HUES64 (cell line): ENCODE results near the gene GOPC. TPM values are rescaled to one million over a fixed set of nuclear protein-coding genes. Genes with fewer than 3 reads are reported as not detected.
"Not testable (repeated sequence)": the region's sequence is repeated elsewhere in the genome, so short reads cannot be mapped to it uniquely, and the experiment has no call there.

Source experiments
- H3K27ac ChIP-seq: 2 replicates; pipeline ENCODE4 v1.7.0; 2013; ENCODE audit warnings: low read depth, low read length, inconsistent platforms
- H3K27me3 ChIP-seq: 2 replicates; pipeline ENCODE4 v1.6.1; 2013; ENCODE audit warnings: mild to moderate bottlenecking, low read length; ENCODE audit not compliant: insufficient read depth
- H3K36me3 ChIP-seq: 2 replicates; pipeline ENCODE4 v1.6.1; 2013; ENCODE audit warnings: mild to moderate bottlenecking, low read length; ENCODE audit not compliant: insufficient read depth
- H3K4me1 ChIP-seq: 2 replicates; pipeline ENCODE4 v1.6.1; 2013; ENCODE audit warnings: mild to moderate bottlenecking, low read length, moderate library complexity; ENCODE audit not compliant: insufficient read depth
- H3K4me3 ChIP-seq: 2 replicates; pipeline ENCODE4 v1.5.1; 2013; ENCODE audit warnings: mild to moderate bottlenecking, low read length, moderate library complexity
- H3K9ac ChIP-seq: 2 replicates; pipeline ENCODE4 v1.6.1; 2013; ENCODE audit warnings: mild to moderate bottlenecking, low read depth, low read length
- H3K9me3 ChIP-seq: 2 replicates; pipeline ENCODE4 v1.6.1; 2013; ENCODE audit warnings: low read depth, low read length; ENCODE audit not compliant: insufficient read depth
- WGBS: fragments of 150-250, 120-280 bp; methylation state at CpG from one replicate; pipeline ENCODE4 v1.1.7; 2013; ENCODE audit warnings: missing lambda C conversion rate; 5-methylcytosine and 5-hydroxymethylcytosine counted together
- polyA plus RNA-seq, 2 experiments: library from polyadenylated mRNA; stranded (reverse); fragments of 50-300 nt; gene quantifications; one replicate each; pipeline ENCODE4 v1.2.3, GENCODE V29; 2013

The GOPC gene
- 14.0 TPM for polyA plus RNA-seq (2013, experiment 1 of 2)
- 13.9 TPM for polyA plus RNA-seq (2013, experiment 2 of 2)

- WGBS = 1% methylated on average over 60 of the region's 60 CpGs
- H3K27me3 ChIP-seq = no peaks in the 10 kb centered on the region
- H3K27ac ChIP-seq = peak within 1 kb of the TSS; percentile 82
- H3K4me3 ChIP-seq = peak within 1 kb of the TSS; percentile 84
- peaks cover 5% of the 10 kb centered on the region; the same call in 1 of the 2 replicates for H3K4me1 ChIP-seq
- peaks cover 8% of the 10 kb centered on the region; the same call in 1 of the 2 replicates for H3K9me3 ChIP-seq
- peak within 1 kb of the TSS; percentile 90 for H3K9ac ChIP-seq
- peaks cover 30% of the 10 kb centered on the region for H3K36me3 ChIP-seq
Observed at GRCh38 chr6:117602151-117602898, at the start of gene GOPC. GOPC (minus strand) TSS chr6:117602511; CDS start chr6:117602288, 223 bp downstream.

DNA sequence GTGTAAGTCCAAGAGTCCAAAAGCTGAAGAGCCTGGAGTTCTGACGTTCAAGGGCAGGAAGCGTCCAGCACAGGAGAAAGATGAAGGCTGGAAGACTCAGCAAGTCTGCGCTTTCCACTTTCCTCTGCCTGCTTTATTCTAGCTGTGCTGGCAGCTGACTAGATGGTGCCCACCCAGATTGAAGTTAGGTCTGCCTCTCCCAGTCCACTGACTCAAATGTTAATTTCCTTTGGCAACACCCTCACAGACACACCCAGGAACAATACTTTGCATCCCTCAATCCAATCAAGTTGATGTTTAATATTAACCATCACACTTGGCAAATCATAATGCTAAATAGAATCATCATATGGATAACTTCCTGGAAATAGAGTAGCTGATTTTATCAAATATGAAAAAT is 49.7 kb upstream of the GOPC start:
- H3K4me3 ChIP-seq, H3K27me3 ChIP-seq, H3K9ac ChIP-seq, H3K4me1 ChIP-seq, H3K27ac ChIP-seq, H3K36me3 ChIP-seq, H3K9me3 ChIP-seq: not testable (repeated sequence)
- 94% methylated on average over 3 of the region's 3 CpGs for WGBS

DNA sequence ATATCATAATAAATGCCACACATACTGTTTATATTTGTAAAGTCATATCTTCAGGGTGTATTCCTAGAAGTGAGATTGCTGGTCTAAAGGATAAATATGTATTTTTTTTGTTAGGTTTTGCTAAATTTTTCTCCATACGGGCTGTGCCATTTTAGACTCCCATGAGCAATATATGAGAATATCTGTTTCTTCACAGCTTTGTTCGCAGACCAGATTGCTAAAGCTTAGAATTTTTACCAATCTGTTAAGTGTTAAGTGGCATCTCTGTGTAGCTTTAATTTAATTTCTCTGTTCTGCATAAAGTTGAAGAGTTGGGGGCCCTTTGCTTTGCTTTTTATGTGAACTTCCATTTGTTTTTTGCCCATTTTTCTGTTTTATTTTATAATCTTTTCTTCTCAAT is 40.7 kb upstream of the GOPC start:
- WGBS = 98% methylated on average over 2 of the region's 2 CpGs

DNA sequence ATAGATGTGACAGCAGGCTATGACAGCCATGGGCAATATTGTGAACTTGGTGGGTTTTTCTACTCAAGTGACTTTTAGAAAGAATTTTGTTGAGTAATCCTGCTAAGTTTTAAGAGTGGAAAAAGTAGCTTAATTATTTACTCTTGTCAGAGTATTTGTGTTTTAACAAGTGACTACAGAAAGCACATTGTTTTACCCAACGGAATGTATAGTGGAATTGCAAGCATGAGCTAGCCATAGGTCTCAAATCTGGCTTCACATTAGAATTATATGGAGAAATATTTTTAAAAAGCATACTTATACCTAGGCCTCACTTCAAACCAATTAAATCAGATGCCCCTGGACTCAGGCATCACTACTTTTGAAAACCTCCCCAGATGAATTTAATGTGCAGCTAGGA is 35.5 kb upstream of the GOPC start:
- peaks cover 9% of the 10 kb centered on the region for H3K9me3 ChIP-seq
- no peaks in the 10 kb centered on the region for H3K4me1 ChIP-seq
- H3K36me3 ChIP-seq = peaks cover 4% of the 10 kb centered on the region; the same call in 1 of the 2 replicates
- no peaks in the 10 kb centered on the region for H3K27me3 ChIP-seq
- no peak overlapping the region for H3K9ac ChIP-seq
- WGBS = no CpG with 5 or more reads among the region's 1 CpG
- H3K4me3 ChIP-seq = no peak overlapping the region
- no peak overlapping the region for H3K27ac ChIP-seq

More for the DNA sequence above, 40.7 kb upstream of the GOPC start:
- peaks cover 4% of the 10 kb centered on the region for H3K9me3 ChIP-seq
- peaks cover 5% of the 10 kb centered on the region; the same call in 1 of the 2 replicates for H3K36me3 ChIP-seq
- no peaks in the 10 kb centered on the region for H3K4me1 ChIP-seq
- no peaks in the 10 kb centered on the region for H3K27me3 ChIP-seq
- no peak overlapping the region for H3K4me3 ChIP-seq
- no peak overlapping the region for H3K9ac ChIP-seq
- H3K27ac ChIP-seq = no peak overlapping the region

DNA sequence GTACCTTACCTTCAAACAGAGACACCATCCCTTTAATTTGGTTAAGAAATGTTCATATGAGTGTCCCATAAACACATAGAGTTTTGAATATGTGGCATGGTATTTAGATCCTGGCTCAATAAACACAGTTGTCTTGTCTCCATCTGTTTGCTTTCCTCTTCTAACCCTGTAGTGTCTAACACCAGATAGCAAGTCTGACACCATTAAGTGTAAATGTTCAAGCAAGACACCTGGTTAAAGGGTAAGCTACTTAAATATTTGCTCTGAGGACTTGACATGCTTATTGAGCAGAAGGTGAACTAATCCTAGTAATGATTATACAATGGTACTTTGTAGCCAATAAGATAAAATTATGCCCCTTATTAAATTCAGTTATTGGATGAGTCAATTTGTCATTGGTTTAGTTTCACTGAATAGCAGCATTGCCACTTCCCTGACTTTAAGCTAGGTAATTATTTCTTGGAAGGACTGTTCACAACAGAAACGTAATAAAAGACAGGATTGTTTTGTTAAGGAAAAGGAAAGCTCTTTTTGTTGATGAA is 26.9 kb upstream of the GOPC start:
- peaks cover 66% of the 10 kb centered on the region for H3K9me3 ChIP-seq
- H3K27ac ChIP-seq = no peak overlapping the region
- no peaks in the 10 kb centered on the region for H3K36me3 ChIP-seq
- no peak overlapping the region for H3K9ac ChIP-seq
- no peak overlapping the region for H3K4me3 ChIP-seq
- no peaks in the 10 kb centered on the region for H3K27me3 ChIP-seq
- no peaks in the 10 kb centered on the region for H3K4me1 ChIP-seq
- 90% methylated on average over 1 of the region's 1 CpG for WGBS

DNA sequence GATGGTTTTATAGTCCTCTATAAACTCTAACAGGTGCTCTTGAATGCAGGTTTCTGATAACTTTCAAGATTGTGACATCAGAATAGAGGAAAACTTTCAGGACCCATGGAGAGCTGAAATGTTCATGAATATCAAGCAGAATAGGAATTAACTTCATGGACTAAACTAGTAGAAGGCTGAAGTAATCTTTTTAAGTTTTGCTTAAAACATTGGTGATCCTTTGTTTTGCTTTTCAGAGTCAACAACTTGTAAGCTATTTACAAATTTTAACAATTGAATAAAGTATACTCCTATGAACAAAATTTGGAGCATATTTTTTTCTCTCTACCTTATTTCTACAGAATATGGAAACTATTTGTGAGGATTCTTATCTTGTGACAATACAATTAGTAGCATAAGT is 25.2 kb upstream of the GOPC start:
- H3K9ac ChIP-seq = no peak overlapping the region
- no peaks in the 10 kb centered on the region for H3K4me1 ChIP-seq
- H3K9me3 ChIP-seq = peaks cover 71% of the 10 kb centered on the region

DNA sequence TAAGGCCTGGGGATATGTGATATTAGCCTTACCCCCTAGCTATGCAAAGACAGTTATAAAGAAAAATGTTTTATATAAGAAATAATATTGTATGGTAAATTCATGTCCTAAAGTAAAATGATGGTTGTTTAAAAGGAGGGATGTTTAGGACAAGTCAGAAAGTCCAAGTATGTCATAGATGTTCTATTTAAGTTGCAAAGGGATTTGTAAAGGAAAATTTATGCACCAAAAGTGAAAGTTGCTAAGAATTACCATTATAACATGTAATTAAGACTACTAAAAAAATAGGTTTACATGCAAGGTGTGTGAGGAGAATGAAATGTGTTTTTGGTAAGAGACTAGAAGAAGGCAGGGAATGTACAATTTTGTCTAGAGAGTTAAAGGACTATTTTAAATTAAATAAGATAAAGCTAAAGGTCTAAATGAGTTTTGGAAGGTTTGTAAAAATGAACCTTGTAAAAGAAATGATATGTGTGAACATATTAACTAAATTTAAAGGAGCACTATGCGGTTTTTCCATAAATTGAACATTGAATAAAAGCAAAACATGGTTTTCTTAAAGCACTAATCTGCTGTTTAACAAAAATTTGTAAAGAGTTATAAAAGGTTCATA is 22.7 kb upstream of the GOPC start:
- H3K4me1 ChIP-seq = no peaks in the 10 kb centered on the region
- no peak overlapping the region for H3K4me3 ChIP-seq
- WGBS = 86% methylated on average over 1 of the region's 1 CpG
- H3K27ac ChIP-seq = no peak overlapping the region
- no peaks in the 10 kb centered on the region for H3K27me3 ChIP-seq
- H3K36me3 ChIP-seq = peaks cover 2% of the 10 kb centered on the region; the same call in 1 of the 2 replicates
- H3K9ac ChIP-seq = no peak overlapping the region
- H3K9me3 ChIP-seq = peaks cover 69% of the 10 kb centered on the region

More for the DNA sequence above, 25.2 kb upstream of the GOPC start:
- Histone ChIP-seq H3K27me3 (no peaks in the 10 kb centered on the region), H3K36me3 (peaks cover 2% of the 10 kb centered on the region; the same call in 1 of the 2 replicates), H3K4me3 (no peak overlapping the region; the same call in 1 of the 2 replicates), H3K27ac (no peak overlapping the region)

DNA sequence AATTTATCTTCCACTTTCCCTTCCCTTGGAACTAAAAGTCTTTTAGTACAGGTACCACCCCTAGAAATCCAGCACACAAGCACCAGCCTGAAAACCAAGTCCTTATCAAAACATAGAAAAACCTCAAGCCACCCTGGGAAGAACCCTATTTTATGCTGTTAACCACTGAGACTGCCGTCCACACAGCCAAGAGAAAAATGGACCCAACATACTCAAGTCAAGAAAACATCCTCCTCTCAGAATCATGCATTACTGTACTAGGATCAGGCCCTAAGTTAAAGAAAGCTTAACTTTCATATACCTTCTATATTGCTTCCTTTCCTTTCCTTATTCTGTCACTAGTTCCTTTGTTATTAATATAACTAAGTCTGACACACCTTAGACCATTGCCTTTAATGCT is 16.9 kb upstream of the GOPC start:
- H3K27ac ChIP-seq = no peak overlapping the region
- peaks cover 2% of the 10 kb centered on the region; the same call in 1 of the 2 replicates for H3K36me3 ChIP-seq
- H3K9ac ChIP-seq = no peak overlapping the region
- no peaks in the 10 kb centered on the region for H3K27me3 ChIP-seq
- peaks cover 16% of the 10 kb centered on the region for H3K4me1 ChIP-seq
- WGBS = 84% methylated on average over 1 of the region's 1 CpG
- H3K9me3 ChIP-seq = peaks cover 18% of the 10 kb centered on the region
- no peak overlapping the region for H3K4me3 ChIP-seq

DNA sequence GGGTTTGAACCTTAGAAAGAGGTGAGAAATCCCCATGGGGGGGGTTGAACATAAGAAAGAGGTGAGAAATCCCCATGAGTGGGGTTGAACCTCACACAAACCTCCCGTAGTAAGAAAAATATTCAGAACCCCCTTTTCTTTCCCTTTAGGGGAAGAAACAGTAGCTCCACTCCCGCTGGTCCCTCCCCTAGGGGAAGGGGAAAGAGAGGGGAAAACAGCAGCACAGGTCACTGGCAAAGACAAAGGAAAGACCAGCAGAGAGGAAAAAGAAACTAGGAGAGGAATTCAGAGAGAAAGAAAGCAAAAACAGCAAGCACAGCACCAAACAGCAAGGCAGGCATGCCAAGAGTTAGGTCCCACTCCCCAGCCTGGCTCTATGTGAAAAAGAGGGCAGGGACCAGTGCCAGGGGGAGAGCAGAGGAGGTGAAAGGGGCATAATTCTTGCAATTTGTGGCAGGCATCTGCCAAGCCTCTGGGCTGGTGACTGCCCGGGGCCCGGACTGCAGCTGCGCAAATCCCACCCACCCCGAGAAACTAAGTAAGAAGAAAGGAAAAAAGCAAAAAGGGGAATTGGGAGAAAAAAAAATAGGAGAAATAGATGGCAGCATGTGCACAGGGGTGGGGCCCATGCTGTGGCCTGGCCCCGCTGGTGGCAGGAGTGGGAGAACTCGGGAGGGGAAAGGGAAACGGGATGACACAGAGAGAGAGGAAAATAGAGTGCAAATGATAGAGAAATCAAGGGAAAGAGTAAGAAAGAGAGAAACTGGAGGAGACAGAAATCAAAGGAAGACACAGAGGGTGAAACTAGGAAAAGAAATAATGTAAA is 15.1 kb upstream of the GOPC start:
- H3K4me3 ChIP-seq = no peak overlapping the region
- H3K27ac ChIP-seq = peak overlapping the region; percentile 47; the same call in 1 of the 2 replicates
- no peaks in the 10 kb centered on the region for H3K36me3 ChIP-seq
- WGBS = 89% methylated on average over 8 of the region's 9 CpGs
- H3K9me3 ChIP-seq = peaks cover 6% of the 10 kb centered on the region; the same call in 1 of the 2 replicates
- no peaks in the 10 kb centered on the region for H3K27me3 ChIP-seq
- peaks cover 34% of the 10 kb centered on the region for H3K4me1 ChIP-seq
- peak overlapping the region; percentile 47; the same call in 1 of the 2 replicates for H3K9ac ChIP-seq

GRCh38 chr6:117616391-117617209 is 14.3 kb upstream of the GOPC start:
- H3K36me3 ChIP-seq = no peaks in the 10 kb centered on the region
- H3K9ac ChIP-seq = no peak overlapping the region
- peaks cover 42% of the 10 kb centered on the region for H3K4me1 ChIP-seq
- 89% methylated on average over 8 of the region's 8 CpGs for WGBS
- no peak overlapping the region for H3K4me3 ChIP-seq
- no peaks in the 10 kb centered on the region for H3K9me3 ChIP-seq
- H3K27ac ChIP-seq = no peak overlapping the region
- no peaks in the 10 kb centered on the region for H3K27me3 ChIP-seq
